ENCODE measurements around the gene CFB.

The CFB gene

GRCh38 chr6:31948306-31948705, 2.4 kb downstream of the CFB start:
- no peak for DNase-seq (ENCODE audit: low read depth in 2 of 2)

- no peak for DNase-seq (ENCODE audit: low read depth in 2 of 2)
These were observed 3.0 kb downstream of the CFB start for GRCh38 chr6:31948753-31949413.

DNA sequence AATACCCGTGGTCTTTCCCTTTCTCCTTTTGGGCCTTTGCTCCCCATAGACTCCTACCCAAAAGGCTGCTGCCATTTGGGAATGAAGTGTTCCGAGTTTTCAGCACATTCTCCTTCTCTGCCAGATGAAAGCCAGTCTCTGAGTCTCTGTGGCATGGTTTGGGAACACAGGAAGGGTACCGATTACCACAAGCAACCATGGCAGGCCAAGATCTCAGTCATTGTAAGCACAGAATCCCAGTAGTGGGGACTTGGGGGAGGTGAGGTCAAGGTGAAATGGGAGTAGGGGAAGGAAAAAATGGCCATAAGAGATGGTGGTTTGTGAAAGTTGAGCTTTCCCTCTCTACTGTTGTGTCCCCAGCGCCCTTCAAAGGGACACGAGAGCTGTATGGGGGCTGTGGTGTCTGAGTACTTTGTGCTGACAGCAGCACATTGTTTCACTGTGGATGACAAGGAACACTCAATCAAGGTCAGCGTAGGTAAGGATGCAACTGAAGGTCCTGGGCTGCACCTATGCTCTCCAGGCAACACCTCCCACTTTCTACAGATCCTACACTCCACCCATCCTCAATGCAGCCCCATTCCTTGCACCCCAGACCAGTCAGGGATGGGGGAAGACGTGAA, 4.1 kb downstream of the CFB start:
- no peak for DNase-seq (ENCODE audit: low read depth in 2 of 2)

DNA sequence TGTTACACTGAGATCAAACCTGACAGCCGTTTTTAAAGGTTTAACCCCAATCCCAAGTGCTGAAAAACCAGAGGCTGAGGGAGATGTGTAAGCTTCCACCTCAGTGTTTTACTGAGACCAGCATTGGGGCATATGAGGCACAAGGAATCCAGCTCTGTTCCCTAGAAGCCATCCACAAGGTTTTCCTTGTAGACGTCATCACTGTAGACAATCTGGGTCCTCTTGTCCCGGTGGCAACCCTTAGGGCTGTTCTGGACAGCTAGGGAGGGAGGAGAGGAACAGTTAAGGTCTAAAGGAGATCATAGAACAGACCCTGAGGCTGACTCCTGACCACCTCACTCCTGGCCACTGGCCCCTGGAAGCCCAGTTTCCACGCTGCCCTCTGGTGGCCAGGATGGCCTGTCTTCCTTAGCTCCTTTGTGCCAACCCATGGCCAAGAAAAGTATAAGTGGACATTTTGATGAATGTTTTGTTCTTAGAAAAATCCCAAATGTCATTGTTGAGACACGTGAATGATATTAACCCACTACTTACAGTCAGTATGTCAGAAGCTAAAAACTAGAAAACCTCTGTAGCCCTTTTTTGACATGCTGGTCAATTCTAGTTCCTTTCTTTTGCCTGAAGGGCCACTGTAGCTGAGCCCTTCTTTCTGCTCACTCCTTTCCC, 6.4 kb downstream of the CFB start:
- DNase-seq (ENCODE audit: low read depth in 2 of 2), result peak in 1 of 2 donors; percentile 37

DNA sequence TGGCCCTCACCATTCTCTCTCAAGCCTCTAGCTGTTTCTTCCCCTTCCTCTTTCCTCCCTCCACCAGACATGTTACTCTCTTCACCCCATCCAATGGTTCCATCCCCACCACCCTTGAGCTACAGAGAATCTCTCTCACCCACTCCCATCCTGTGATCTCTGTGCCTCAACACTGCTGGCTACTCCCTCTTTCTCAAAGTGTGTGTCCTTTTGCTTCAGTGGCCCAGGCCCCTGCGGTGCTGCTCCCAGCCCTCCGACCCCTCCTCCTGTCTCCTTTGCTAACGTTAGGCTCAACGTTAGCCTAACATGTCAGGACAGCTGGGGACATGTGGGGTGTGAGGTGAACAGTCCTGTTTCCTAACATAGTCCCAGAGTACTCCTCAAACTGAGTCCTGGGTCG, 7.0 kb downstream of the CFB start:
- no peak for DNase-seq (ENCODE audit: low read depth in 2 of 2)

- no peak for DNase-seq (ENCODE audit: low read depth in 2 of 2)
These were observed 8.6 kb downstream of the CFB start for GRCh38 chr6:31954511-31954910.

GRCh38 chr6:31956796-31957195, 10.9 kb downstream of the CFB start:
- DNase-seq (ENCODE audit: low read depth in 2 of 2), result no peak

GRCh38 chr6:31958412-31958740, 12.5 kb downstream of the CFB start:
- DNase-seq (ENCODE audit: low read depth in 2 of 2), result no peak

- peak; percentile 97 to 98 for DNase-seq (ENCODE audit: low read depth in 2 of 2)
These were observed 13.1 kb downstream of the CFB start, which contains the start of the genes NELFE and SKIC2 for GRCh38 chr6:31958741-31959739. NELFE (minus strand) TSS chr6:31958971; CDS start chr6:31958446, 525 bp downstream. SKIC2 (plus strand) TSS chr6:31959175; CDS start chr6:31959193, 18 bp downstream.

GRCh38 chr6:31961616-31962015, 15.7 kb downstream of the CFB start:
- DNase-seq (ENCODE audit: low read depth in 2 of 2), result no peak

- DNase-seq (ENCODE audit: low read depth in 2 of 2), result no peak
These were observed 18.0 kb downstream of the CFB start for GRCh38 chr6:31963921-31964320.

DNA sequence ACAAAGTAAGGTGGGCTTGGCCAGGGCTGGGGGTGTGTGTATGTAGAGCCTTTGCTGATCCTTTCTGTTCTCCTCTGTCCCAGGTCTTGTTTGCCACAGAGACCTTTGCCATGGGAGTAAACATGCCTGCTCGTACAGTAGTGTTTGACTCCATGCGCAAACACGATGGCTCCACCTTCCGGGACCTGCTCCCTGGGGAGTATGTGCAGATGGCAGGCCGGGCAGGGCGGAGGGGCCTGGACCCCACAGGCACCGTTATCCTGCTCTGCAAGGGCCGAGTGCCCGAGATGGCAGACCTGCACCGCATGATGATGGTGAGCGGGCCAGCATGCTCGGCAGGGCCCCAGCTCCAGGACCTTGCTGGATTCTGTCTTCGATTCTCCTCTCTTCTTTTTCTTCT, 19.8 kb downstream of the CFB start:
- DNase-seq (ENCODE audit: low read depth in 2 of 2), result no peak

DNA sequence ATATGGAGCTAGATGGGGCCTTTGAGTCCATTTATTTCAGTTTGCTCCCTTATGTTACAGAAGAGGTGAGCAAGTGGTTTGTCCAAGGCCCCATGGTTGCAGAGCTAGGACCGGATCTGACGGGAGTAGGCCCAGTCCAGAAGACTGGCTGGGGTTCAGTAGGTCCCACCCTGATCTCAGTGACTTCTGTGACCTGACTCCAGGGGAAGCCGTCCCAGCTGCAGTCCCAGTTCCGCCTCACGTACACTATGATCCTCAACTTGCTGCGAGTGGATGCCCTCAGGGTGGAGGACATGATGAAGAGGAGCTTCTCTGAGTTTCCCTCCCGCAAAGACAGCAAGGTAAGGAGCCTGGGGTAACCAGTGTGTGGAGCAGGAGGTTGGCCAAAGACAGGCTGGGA, 20.6 kb downstream of the CFB start:
- DNase-seq (ENCODE audit: low read depth in 2 of 2), result no peak

- no peak for DNase-seq (ENCODE audit: low read depth in 2 of 2)
These were observed 21.4 kb downstream of the CFB start for GRCh38 chr6:31966997-31967925.

DNA sequence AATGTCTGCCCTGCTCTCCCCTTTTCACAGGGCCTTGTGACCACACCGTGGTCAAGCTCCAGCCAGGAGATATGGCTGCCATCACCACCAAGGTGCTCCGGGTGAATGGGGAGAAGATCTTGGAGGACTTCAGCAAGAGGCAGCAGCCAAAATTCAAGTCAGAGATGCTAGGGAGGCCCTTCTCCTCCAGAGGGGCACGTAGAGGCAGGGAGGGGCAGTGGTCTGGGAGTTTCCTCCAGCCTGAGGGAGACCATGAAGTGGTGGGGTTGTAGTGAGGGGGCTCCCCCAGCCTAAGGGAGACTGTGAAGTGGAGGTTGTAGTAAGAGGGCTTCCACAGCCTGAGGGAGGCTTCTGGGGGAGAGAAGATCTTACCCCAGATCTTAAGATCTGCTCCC, 22.0 kb downstream of the CFB start:
- DNase-seq (ENCODE audit: low read depth in 2 of 2), result no peak

GRCh38 chr6:31968326-31968725, 22.4 kb downstream of the CFB start:
- no peak for DNase-seq (ENCODE audit: low read depth in 2 of 2)

DNA sequence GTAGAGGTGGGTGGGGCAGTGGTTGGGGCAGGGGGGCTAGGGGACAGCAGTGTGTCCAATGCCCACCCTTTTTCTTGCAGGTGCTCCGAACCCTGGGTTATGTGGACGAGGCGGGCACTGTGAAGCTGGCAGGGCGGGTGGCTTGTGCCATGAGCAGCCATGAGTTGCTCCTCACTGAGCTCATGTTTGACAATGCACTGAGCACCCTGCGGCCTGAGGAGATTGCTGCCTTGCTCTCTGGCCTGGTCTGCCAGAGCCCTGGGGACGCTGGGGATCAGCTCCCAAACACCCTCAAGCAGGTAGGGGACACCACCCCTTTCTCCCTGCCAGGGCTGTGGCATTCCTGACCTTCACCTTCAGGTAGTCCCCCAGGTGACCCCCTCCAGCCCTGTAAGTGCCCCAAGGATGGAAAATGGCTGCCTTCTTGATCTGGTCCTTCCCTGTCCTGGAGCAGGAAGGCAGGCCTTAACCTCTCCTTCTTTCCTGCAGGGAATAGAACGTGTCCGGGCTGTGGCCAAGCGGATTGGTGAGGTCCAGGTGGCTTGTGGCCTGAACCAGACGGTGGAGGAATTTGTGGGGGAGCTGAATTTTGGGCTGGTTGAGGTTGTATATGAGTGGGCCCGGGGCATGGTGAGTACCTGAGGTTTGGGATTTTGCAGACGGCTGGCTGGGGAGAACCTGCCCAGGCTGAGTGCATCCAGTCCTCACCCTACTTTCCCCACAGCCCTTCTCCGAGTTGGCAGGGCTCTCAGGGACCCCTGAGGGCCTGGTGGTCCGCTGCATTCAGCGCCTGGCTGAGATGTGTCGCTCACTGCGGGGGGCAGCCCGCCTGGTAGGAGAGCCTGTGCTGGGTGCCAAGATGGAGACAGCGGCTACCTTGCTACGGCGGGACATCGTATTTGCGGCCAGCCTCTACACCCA, 23.2 kb downstream of the CFB start:
- no peak for DNase-seq (ENCODE audit: low read depth in 2 of 2)

- no peak for DNase-seq (ENCODE audit: low read depth in 2 of 2)
These were observed 24.1 kb downstream of the CFB start for GRCh38 chr6:31969712-31970603.
